HG02840 (cell line): ENCODE data around the gene CLPSL1.

Experiments used
- ATAC-seq: cut with Tn5 transposase; IDR thresholded peaks from one replicate; pipeline ENCODE4 v1.9.1; 2021; ENCODE audit warnings: mild to moderate bottlenecking, moderate library complexity, moderate number of reproducible peaks; ENCODE audit not compliant: unreplicated experiment, low FRiP score

The CLPSL1 gene

GRCh38 chr6:35757456-35758123 lies 23.2 kb upstream of the CLPSL1 start:
- ATAC-seq, result no peak

GRCh38 chr6:35759426-35759825 lies 21.4 kb upstream of the CLPSL1 start:
- no peak for ATAC-seq

GRCh38 chr6:35765739-35766138 lies 15.1 kb upstream of the CLPSL1 start:
- ATAC-seq, result no peak

- no peak for ATAC-seq
Observed at GRCh38 chr6:35769211-35769610, 11.6 kb upstream of the CLPSL1 start.

GRCh38 chr6:35771343-35771627 lies 9.5 kb upstream of the CLPSL1 start:
- no peak for ATAC-seq

- no peak for ATAC-seq
Observed at GRCh38 chr6:35774116-35774794, 6.6 kb upstream of the CLPSL1 start.

- no peak for ATAC-seq
Observed at GRCh38 chr6:35775031-35775430, 5.8 kb upstream of the CLPSL1 start.

- no peak for ATAC-seq
Observed at GRCh38 chr6:35776364-35777215, 4.2 kb upstream of the CLPSL1 start, which contains the start of gene CLPSL2. CLPSL2 (plus strand) TSS chr6:35776598; CDS start chr6:35776619, 21 bp downstream.

- ATAC-seq, result no peak
Observed at GRCh38 chr6:35777356-35778102, 3.3 kb upstream of the CLPSL1 start.

- ATAC-seq, result no peak
Observed at GRCh38 chr6:35778437-35778836, 2.4 kb upstream of the CLPSL1 start.

GRCh38 chr6:35781290-35781689 lies 471 bp downstream of the CLPSL1 start:
- no peak for ATAC-seq

- ATAC-seq, result no peak
Observed at GRCh38 chr6:35782424-35782823, 1.6 kb downstream of the CLPSL1 start.

- ATAC-seq, result no peak
Observed at GRCh38 chr6:35784200-35784599, 3.4 kb downstream of the CLPSL1 start.

GRCh38 chr6:35786272-35786671 lies 5.5 kb downstream of the CLPSL1 start:
- no peak for ATAC-seq

- no peak for ATAC-seq
Observed at GRCh38 chr6:35786810-35787209, 6.0 kb downstream of the CLPSL1 start.

GRCh38 chr6:35787266-35788218 lies 6.7 kb downstream of the CLPSL1 start:
- no peak for ATAC-seq

GRCh38 chr6:35788423-35788982 lies 7.7 kb downstream of the CLPSL1 start:
- no peak for ATAC-seq

- no peak for ATAC-seq
Observed at GRCh38 chr6:35790683-35791082, 9.9 kb downstream of the CLPSL1 start.
